Measurements from ENCODE around the gene MTMR10. TPM values are rescaled to one million over a fixed set of nuclear protein-coding genes. Genes with fewer than 3 reads are reported as not detected.

MTMR10 gene
- total and polyA plus RNA-seq, 2 donors, result 14.4 to 46.1 TPM

GRCh38 chr15:31023841-31024240 is 32.4 kb upstream of the MTMR10 start:
- 77% methylated on average over 5 of the region's 5 CpGs for WGBS
- H3K36me3 ChIP-seq (ENCODE audit: insufficient read depth), result no peaks in the 10 kb centered on the region
- no peaks in the 10 kb centered on the region for H3K4me1 ChIP-seq (ENCODE audit: insufficient read depth)
- no peak for DNase-seq (ENCODE audit: extremely low spot score)
- no peak overlapping the region for H3K4me3 ChIP-seq (ENCODE audit: low read depth, low read length)
- no peak overlapping the region for H3K27ac ChIP-seq (ENCODE audit: low read depth)

DNA sequence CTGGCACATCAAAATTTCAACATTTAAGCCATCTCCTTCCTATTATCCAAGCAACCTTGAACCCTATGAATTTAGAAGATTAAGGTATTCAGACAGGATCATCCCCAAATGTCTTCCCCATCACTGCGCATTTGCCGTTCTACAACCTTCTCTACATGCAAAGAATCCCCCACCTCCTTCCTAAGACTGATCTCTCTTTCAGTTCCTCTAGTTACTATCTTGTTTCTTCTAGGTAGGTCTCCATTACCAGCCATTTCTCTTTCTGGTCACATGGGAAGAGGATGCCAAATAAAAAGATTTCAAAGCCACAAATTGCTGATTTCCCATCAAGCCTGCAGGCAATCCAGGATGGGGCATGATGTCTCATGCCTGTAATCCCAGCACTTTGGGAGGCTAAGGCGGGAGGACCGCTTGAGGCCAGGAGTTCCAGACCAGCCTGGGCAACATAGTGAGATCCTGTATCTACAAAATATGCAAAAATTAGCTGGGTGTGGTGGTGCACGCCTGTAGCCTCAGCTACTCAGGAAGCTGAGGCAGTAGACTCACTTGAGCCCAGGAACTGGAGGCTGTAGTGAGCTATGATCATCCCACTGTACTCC is 29.7 kb upstream of the MTMR10 start:
- WGBS, result 96% methylated on average over 5 of the region's 5 CpGs
- DNase-seq (ENCODE audit: extremely low spot score), result no peak

GRCh38 chr15:31020542-31020941 is 29.1 kb upstream of the MTMR10 start:
- no peaks in the 10 kb centered on the region for H3K36me3 ChIP-seq (ENCODE audit: insufficient read depth)
- 87% methylated on average over 5 of the region's 5 CpGs for WGBS
- H3K4me1 ChIP-seq (ENCODE audit: insufficient read depth), result no peaks in the 10 kb centered on the region
- DNase-seq (ENCODE audit: extremely low spot score), result no peak
- no peak overlapping the region for H3K4me3 ChIP-seq (ENCODE audit: low read depth, low read length)
- no peak overlapping the region for H3K27ac ChIP-seq (ENCODE audit: low read depth)

More for the DNA sequence above, 29.7 kb upstream of the MTMR10 start:
- no peaks in the 10 kb centered on the region for H3K36me3 ChIP-seq (ENCODE audit: insufficient read depth)
- no peaks in the 10 kb centered on the region for H3K4me1 ChIP-seq (ENCODE audit: insufficient read depth)
- no peak overlapping the region for H3K4me3 ChIP-seq (ENCODE audit: low read depth, low read length)
- H3K27ac ChIP-seq (ENCODE audit: low read depth), result no peak overlapping the region

DNA sequence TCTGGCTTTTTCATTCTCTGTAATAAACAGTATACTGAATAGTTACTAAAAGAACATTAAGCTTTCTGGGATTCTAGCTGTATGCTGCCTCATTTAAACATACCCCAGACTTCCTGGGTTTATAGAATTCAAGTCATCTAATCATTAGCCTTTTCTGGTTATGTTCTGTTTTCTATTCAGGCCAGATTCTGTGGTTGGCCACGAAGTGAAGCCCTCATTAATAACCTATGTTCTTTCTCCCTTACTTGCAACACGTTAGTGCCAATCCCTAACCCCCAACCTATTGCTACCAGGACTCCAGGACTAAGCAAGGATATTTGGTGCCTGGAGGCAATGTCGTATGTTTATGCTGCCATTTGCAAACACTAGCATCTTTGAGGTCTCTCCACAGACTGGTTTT is 28.6 kb upstream of the MTMR10 start:
- H3K36me3 ChIP-seq (ENCODE audit: insufficient read depth), result no peaks in the 10 kb centered on the region
- 80% methylated on average over 3 of the region's 3 CpGs for WGBS
- H3K27ac ChIP-seq (ENCODE audit: low read depth), result no peak overlapping the region
- H3K4me1 ChIP-seq (ENCODE audit: insufficient read depth), result no peaks in the 10 kb centered on the region
- H3K4me3 ChIP-seq (ENCODE audit: low read depth, low read length), result no peak overlapping the region
- DNase-seq (ENCODE audit: extremely low spot score), result no peak

- H3K4me3 ChIP-seq (ENCODE audit: low read depth, low read length), result no peak overlapping the region
- no peaks in the 10 kb centered on the region for H3K36me3 ChIP-seq (ENCODE audit: insufficient read depth)
- DNase-seq (ENCODE audit: extremely low spot score), result no peak
- no peaks in the 10 kb centered on the region for H3K4me1 ChIP-seq (ENCODE audit: insufficient read depth)
- H3K27ac ChIP-seq (ENCODE audit: low read depth), result no peak overlapping the region
- WGBS, result 57% methylated on average over 1 of the region's 1 CpG
Measured at GRCh38 chr15:31017311-31017710, 25.9 kb upstream of the MTMR10 start.

GRCh38 chr15:31016446-31016915 is 25.1 kb upstream of the MTMR10 start:
- Histone ChIP-seq H3K4me1 (ENCODE audit: insufficient read depth) (no peaks in the 10 kb centered on the region), H3K4me3 (ENCODE audit: low read depth, low read length) (no peak overlapping the region), H3K36me3 (ENCODE audit: insufficient read depth) (no peaks in the 10 kb centered on the region), H3K27ac (ENCODE audit: low read depth) (no peak overlapping the region)
- WGBS, result 60% methylated on average over 3 of the region's 3 CpGs
- DNase-seq (ENCODE audit: extremely low spot score), result no peak

GRCh38 chr15:31014608-31014925 is 23.1 kb upstream of the MTMR10 start:
- no peaks in the 10 kb centered on the region for H3K36me3 ChIP-seq (ENCODE audit: insufficient read depth)

GRCh38 chr15:31013863-31014607 is 22.6 kb upstream of the MTMR10 start:
- DNase-seq (ENCODE audit: extremely low spot score), result no peak
- no peaks in the 10 kb centered on the region for H3K36me3 ChIP-seq (ENCODE audit: insufficient read depth)
- 41% methylated on average over 2 of the region's 2 CpGs for WGBS
- H3K4me3 ChIP-seq (ENCODE audit: low read depth, low read length), result no peak overlapping the region
- H3K27ac ChIP-seq (ENCODE audit: low read depth), result no peak overlapping the region
- no peaks in the 10 kb centered on the region for H3K4me1 ChIP-seq (ENCODE audit: insufficient read depth)

More at GRCh38 chr15:31014608-31014925, 23.1 kb upstream of the MTMR10 start:
- DNase-seq (ENCODE audit: extremely low spot score), result no peak
- H3K4me3 ChIP-seq (ENCODE audit: low read depth, low read length), result no peak overlapping the region
- H3K27ac ChIP-seq (ENCODE audit: low read depth), result no peak overlapping the region
- WGBS, result 49% methylated on average over 2 of the region's 2 CpGs
- no peaks in the 10 kb centered on the region for H3K4me1 ChIP-seq (ENCODE audit: insufficient read depth)

- Histone ChIP-seq H3K4me1 (ENCODE audit: insufficient read depth) (no peaks in the 10 kb centered on the region), H3K36me3 (ENCODE audit: insufficient read depth) (no peaks in the 10 kb centered on the region), H3K27ac (ENCODE audit: low read depth) (no peak overlapping the region), H3K4me3 (ENCODE audit: low read depth, low read length) (no peak overlapping the region)
- WGBS, result 80% methylated on average over 2 of the region's 2 CpGs
- DNase-seq (ENCODE audit: extremely low spot score), result no peak
Measured at GRCh38 chr15:31012455-31012854, 21.0 kb upstream of the MTMR10 start.

DNA sequence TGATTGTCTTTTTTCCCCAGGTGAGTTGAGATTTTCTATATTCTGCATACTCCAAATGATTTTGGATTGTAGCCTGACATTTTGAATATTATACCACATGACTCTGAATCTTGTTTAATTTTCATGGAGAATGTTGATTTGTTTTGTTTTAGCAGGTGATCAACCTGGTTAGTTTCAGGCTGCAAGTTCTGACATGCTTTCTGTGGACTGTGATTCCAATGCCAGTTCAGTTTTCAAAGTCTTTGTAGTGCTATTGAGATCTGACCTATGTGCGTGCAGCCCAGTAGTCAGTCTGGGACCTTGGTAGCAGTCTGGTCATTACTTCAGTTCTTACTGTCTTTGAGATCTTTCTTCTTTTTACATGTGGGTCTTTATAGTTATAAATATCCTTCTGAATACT is 18.6 kb upstream of the MTMR10 start:
- 86% methylated on average over 1 of the region's 1 CpG for WGBS
- Histone ChIP-seq H3K27ac (ENCODE audit: low read depth) (no peak overlapping the region), H3K4me3 (ENCODE audit: low read depth, low read length) (no peak overlapping the region), H3K4me1 (ENCODE audit: insufficient read depth) (no peaks in the 10 kb centered on the region), H3K36me3 (ENCODE audit: insufficient read depth) (no peaks in the 10 kb centered on the region)
- DNase-seq (ENCODE audit: extremely low spot score), result no peak

GRCh38 chr15:31005660-31006059 is 14.2 kb upstream of the MTMR10 start:
- Histone ChIP-seq H3K36me3 (ENCODE audit: insufficient read depth) (no peaks in the 10 kb centered on the region), H3K4me3 (ENCODE audit: low read depth, low read length) (no peak overlapping the region), H3K4me1 (ENCODE audit: insufficient read depth) (no peaks in the 10 kb centered on the region), H3K27ac (ENCODE audit: low read depth) (no peak overlapping the region)
- WGBS, result 69% methylated on average over 2 of the region's 2 CpGs
- DNase-seq (ENCODE audit: extremely low spot score), result no peak

GRCh38 chr15:31004220-31004733 is 12.8 kb upstream of the MTMR10 start:
- no peak for DNase-seq (ENCODE audit: extremely low spot score)
- Histone ChIP-seq H3K36me3 (ENCODE audit: insufficient read depth) (no peaks in the 10 kb centered on the region), H3K4me1 (ENCODE audit: insufficient read depth) (no peaks in the 10 kb centered on the region), H3K27ac (ENCODE audit: low read depth) (no peak overlapping the region), H3K4me3 (ENCODE audit: low read depth, low read length) (no peak overlapping the region)
- 31% methylated on average over 5 of the region's 5 CpGs for WGBS

GRCh38 chr15:31001702-31002101 is 10.3 kb upstream of the MTMR10 start:
- H3K4me3 ChIP-seq (ENCODE audit: low read depth, low read length), result no peak overlapping the region
- H3K36me3 ChIP-seq (ENCODE audit: insufficient read depth), result no peaks in the 10 kb centered on the region
- WGBS, result 90% methylated on average over 3 of the region's 3 CpGs
- H3K4me1 ChIP-seq (ENCODE audit: insufficient read depth), result no peaks in the 10 kb centered on the region
- no peak for DNase-seq (ENCODE audit: extremely low spot score)
- no peak overlapping the region for H3K27ac ChIP-seq (ENCODE audit: low read depth)

GRCh38 chr15:30999729-31000128 is 8.3 kb upstream of the MTMR10 start:
- DNase-seq (ENCODE audit: extremely low spot score), result no peak
- no peaks in the 10 kb centered on the region for H3K36me3 ChIP-seq (ENCODE audit: insufficient read depth)
- H3K4me1 ChIP-seq (ENCODE audit: insufficient read depth), result no peaks in the 10 kb centered on the region
- H3K27ac ChIP-seq (ENCODE audit: low read depth), result no peak overlapping the region
- no peak overlapping the region for H3K4me3 ChIP-seq (ENCODE audit: low read depth, low read length)
- 61% methylated on average over 3 of the region's 3 CpGs for WGBS

Data from urinary bladder (tissue), 4 donors.